HG02973 (cell line): ENCODE results near the gene S100P.
"Not testable (repeated sequence)": the region's sequence is repeated elsewhere in the genome, so short reads cannot be mapped to it uniquely, and the experiment has no call there.

Experiments
- ATAC-seq: cut with Tn5 transposase; IDR thresholded peaks from one replicate; pipeline ENCODE4 v1.9.1; 2021; ENCODE audit warnings: moderate library complexity; ENCODE audit not compliant: unreplicated experiment

Gene S100P

DNA sequence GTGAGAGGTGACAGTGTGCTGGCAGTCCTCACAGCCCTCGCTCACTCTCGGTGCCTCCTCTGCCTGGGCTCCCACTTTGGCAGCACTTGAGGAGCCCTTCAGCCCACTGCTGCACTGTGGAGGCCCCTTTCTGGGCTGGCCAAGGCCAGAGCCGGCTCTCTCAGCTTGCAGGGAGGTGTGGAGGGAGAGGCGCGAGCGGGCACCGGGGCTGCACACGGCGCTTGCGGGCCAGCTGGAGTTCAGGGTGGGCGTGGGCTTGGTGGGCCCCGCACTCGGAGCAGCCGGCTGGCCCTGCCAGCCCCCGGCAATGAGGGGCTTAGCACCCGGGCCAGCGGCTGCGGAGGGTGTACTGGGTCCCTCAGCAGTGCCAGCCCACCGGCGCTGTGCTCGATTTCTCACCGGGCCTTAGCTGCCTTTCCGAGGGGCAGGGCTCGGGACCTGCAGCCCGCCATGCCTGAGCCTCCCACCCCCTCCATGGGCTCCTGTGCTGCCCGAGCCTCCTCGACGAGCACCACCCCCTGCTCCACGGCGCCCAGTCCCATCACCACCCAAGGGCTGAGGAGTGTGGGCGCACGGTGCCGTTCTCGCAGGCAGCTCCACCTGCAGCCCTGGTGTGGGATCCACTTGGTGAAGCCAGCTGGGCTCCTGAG is 21.0 kb upstream of the S100P start:
- not testable (repeated sequence) for ATAC-seq

DNA sequence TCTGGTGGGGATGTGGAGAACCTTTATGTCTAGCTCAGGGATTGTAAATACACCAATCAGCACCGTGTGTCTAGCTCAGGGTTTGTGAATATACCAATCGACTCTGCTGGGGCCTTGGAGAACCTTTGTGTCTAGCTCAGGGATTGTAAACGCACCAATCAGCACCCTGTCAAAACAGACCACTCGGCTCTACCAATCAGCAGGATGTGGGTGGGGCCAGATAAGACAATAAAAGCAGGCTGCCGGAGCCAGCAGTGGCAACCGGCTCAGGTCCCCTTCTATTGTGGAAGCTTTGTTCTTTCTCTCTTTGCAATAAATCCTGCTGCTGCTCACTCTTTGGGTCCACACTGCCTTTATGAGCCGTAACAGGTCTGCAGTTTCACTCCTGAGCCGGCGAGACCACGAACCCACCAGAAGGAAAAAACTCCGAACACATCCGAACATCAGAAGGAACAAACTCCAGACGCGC is 20.5 kb upstream of the S100P start:
- not testable (repeated sequence) for ATAC-seq

DNA sequence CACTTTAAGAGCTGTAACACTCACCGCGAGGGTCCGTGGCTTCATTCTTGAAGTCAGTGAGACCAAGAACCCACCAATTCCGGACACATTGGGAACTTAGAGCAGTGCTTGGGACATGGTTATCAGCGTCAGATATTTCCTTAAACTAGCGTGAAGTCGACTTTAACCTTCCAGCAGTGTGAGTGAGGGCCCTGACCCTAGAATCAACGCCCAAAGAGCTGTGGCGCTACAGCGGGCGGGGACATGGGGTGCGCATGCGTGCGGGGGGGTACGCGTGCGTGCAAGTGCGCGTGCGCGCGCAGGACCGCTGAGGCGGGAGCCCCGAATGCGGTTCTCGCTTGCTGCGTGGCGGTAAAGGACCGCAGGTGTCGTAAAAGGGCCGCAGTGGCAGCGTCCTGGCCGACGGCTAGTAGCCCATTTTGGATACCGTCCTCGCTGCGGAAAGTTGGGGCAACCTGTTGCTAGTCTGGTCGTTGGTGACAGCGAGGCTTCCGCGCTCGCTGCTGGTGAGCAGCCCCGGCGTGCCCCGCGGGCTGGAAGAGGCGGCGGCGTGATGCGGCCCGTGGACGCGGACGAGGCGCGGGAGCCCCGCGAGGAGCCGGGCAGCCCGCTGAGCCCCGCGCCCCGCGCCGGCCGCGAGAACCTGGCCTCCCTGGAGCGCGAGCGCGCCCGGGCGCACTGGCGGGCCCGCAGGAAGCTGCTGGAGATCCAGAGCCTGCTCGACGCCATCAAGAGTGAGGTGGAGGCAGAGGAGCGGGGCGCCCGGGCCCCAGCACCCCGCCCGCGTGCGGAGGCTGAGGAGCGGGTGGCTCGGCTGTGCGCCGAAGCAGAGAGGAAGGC is 19.8 kb upstream of the S100P start:
- ATAC-seq: peak; percentile 69

DNA sequence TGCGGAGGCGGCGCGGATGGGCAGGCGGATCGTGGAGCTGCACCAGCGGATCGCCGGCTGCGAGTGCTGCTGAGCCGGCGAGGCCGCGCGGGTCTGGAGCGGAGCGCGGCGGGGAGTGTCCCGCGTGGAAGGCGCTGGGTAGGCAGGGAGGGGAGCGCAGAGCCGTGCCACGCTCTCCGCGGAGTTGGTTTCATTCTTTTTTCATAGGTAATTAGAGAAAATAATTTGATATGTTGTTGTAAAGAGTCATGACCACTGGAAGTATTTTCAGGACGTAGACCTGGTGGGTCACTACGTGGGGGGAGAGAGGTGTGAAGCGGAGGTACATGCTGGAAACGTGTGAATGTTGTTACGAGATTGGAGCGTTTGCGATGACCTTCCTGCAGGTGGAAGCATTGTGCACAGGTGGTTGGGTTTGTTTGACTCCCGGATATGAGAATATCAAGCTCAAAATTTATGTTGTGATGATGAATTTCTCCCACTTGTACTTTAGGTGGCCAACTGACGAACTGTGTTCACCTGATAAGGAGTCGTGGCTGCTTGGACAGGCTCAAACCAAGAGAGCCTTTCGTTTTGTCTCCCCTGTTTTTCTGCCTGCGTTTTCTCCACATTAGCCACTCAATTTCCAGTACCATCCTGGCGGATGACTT is 19.1 kb upstream of the S100P start:
- ATAC-seq: peak; percentile 40

DNA sequence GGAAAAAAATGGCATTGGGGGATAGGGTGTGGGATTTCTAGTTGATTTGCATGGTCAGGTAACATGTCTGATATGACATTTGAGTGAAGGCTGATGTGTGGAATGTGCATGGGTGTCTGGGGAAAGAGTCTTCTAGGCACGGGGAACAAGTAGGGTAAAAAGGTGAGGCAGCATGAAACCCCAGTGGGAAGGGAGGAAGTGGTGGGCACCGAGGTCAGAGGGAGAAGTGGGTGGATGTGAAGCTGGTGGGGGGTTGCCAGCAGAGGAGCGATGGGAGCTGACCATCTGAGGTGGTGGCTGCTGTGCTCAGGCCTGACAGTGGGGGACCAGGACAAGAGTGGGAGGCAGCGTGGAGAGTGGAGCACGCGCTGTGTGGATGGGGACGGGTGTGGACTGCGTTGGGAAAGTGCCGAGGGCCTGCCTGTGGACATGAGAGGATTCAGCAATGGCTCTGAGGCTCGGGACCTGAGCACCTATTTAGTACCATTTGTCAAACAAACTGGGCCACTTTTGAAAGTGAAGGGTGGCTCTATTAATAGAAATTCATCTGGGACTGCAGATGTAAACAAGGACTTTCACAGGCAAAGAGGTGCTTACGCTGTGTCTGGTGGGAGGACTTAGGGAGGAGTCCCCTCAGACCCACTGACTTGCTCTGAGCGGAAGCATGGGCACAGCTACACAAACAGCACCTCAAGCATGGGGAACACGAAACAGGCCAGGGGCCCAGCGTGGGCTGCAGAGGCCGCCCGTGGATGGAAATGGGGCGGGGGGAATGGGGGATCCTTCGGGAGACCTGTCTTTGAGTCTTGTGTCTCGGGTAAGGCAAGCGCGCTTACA is 16.7 kb upstream of the S100P start:
- no peak for ATAC-seq

DNA sequence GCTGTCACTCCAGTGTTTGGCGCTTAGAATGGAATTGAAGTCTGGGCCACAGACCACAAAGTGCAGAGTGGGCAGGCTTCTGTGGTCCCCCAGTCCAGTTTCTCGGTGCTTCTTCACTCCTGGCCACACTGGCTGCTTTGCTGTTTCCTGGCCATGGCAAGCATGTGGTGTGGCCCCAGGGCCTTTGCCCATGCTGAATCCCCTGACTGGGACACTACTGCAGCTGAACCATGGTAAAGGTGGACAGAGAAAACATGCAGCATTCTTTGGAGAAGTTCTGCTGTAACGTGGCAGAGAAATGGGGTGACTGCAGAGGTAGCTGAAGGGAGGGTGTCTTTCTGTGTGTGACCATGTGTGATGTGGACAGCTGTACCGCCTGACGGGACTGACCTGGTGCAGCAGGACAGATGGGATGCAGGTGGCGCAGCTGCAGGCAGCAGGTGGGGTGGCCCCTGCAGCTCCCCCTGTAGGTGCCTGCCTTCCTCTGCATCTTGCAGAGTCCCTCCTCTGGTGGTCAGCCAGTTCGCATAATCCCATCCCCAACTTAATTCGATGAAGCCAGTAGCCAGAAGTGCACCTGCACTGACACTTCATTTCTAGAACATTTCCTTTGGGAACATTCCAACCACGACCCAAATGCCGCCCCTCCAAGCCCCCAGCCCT is 13.2 kb upstream of the S100P start:
- no peak for ATAC-seq

DNA sequence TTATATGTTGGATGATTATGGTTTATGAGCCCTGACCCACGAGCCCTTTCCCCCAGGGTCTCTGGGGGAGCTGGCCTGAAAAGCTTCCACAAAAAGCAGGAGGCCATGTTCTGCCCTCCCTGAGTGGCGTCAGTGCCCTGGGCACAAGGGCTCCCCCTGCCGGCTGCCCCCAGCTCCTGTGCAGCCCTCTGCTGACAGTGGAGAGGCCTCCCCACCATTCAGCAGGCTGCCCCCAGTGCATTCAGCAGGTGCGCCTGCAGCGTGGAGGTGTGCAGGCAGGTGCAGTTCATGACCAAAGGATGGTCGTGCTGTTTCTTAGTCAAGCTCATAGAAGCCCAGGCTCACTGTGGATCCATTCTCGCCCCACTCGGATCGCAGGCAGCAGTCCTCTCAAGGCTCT is 12.5 kb upstream of the S100P start:
- no peak for ATAC-seq

DNA sequence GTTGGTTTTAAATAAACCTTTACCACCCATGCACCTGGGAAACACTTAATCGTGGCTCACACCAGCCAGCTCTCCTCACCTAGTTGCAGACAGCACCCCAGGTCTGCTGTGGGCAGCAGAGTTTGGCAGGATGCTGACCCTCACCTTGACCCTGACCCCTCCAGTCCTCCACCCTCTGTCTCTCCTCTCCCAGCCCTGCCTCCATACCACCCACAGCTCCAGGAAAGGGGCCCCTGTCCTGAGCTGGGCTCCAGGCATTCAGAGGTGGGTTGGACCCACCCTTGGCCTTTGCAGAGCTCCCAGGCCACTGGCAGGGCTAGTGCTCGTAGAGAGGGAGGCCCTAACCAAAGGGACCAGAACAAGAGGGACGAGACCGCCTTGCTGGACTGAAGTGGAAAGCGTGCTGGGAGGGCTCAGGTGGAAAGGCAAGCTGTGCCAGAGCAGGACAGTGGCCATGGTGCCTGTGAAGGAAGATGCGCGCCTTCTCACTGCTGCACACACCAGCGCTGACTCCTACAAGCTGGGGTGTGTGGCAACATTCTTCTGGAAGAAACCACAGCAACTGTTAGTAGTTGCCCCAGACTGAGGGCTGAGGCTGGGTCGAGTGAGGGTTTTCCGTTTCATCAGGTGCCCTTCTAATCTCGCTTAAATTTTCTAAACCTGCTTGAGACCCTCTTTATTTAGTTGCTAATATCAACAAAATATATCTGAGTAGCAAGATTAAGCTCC is 10.7 kb upstream of the S100P start:
- no peak for ATAC-seq

DNA sequence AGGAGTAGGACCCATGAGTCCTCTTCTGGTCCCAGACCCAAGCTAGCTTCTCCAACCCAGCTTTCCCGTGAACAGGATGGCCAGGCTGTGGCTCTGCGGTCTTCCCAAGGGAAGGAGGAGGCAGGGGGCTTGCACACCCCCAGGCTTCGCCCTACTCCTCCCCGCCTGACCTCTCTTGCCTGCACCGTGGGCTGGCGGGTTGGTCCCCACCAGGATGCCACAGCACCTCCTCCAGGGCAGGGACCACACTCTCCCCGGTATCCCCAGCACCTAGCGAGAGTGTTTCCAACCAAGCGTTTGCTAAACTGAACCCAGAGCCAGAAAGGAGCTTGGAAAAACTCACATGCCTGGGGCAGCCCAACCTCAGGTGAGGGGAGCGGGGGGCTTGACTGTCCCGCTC is 9.0 kb upstream of the S100P start:
- ATAC-seq: no peak

DNA sequence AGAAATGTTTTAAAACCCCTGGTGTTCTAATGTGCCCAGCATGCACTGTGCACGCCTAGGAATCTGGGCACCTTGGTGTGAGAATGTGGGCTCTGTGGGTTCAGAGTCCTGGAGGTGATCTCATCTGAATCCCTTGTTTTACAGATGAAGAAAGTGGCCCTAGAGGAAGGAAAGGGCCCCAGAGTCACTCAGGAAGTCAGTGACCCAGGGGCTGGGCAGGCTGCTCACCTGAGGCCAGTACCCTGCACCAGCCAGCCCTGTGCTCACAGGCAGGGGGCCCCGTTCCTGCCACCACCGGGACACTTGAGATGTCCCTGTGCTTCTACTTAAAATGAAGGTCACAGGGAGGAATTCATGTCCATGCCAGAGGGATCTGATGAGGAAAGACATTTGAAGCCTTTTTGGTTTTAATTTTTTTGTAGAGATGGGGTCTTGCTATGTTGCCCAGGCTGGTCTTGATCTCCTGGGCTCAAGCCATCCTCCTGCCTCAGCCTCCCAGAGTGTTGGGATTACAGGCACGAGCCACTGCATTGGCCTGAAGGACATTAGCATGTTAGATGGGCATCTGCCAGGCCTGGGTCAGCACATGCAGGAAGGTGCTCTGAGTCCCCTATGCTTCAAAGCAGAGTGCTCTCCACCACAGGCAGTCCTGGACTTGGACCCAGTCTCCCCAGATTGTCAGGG is 7.4 kb upstream of the S100P start:
- no peak for ATAC-seq

DNA sequence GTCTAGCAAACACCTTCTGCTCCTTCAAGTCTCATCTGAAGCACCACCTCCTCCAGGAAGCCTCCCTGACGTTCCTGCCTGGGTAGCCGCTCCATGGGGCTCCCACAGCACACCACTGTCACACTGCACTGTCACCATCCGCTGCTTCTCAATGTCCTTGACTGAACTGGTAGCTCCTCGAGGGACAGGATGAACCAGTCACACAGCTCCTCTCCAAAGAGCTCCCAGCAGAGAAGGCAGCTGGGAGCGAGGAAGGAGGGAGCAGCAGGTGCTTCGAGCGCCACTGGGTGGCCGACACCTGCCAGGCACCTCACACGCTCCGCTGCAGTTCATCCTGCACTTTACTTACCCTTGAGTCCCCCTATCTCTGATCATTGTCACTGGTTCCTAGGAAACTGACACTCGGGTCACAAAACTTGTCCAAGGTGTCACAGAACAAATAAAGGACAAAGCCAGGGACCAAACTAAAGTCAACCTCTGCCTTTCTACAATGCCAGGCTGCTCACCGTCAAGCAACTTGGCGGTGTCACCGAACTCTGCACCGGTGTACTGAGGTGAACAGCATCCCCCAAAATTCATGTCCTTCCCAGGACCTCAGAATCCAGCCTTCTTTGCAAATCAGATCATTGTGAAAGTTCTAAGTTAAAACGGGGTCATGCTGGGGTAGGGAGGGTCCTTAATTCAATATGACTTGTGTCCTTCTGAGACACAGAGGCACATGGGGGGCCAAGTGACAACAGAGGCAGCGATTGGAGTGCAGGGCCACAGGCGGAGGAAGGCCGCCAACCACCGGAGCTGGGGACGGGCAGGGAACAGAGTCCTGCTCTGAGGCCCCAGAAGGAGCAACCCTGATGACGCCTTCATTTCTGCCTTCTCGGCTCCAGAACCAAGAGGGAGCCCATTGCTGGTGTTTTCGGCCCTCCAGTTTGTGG is 5.5 kb upstream of the S100P start:
- no peak for ATAC-seq

DNA sequence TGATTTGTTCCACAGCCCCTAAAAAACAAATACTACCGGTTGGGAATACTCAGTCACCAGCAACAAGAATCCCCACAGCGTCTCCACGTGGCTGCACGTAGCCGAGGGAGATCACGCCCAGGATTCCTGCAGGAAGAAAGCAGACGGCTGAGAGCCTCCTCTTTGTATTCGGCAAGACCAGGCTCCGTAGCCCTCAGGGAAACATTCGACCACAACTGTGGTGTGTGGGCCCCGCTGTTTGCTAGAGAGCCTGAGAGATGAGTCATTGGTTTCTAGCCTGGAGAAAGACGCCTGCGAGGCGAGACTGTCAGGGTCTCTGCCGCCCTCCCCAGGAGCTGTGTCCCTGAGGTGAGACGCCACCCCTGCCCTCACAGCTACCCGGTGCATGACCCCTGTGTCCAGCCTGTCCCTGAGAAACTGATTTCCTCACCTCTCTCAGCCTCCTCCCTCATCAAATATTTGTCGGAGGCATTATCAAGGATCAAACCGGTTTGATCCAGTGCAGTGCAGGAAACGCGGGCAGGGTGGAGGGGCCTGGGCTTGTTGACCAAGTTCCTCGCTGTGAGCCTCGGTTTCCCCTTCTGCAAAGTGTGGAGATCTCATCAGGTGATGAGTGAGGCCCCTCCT is 4.7 kb upstream of the S100P start:
- ATAC-seq: no peak

DNA sequence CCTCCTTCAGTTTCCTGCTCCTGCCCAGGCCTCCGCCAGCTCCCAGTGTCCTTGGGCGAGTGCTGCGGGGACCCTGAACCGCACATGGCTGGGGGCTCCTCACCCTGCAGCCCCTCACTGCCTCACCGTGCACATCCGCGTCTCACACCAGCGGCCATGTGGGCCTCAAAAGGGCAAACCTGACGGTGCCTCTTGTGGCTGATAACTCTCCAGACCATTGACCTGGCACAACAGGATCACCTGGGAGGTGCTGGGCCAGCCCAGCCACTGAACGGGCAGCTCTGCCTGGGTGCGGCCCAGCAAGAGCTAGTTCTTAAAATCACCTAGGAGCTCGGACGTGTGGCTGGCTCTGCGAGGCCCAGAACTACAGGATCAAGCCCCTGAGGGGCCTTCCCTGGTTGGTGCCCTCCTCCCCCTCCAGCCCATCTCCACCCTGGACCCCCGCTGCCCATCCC is 4.1 kb upstream of the S100P start:
- ATAC-seq: no peak

DNA sequence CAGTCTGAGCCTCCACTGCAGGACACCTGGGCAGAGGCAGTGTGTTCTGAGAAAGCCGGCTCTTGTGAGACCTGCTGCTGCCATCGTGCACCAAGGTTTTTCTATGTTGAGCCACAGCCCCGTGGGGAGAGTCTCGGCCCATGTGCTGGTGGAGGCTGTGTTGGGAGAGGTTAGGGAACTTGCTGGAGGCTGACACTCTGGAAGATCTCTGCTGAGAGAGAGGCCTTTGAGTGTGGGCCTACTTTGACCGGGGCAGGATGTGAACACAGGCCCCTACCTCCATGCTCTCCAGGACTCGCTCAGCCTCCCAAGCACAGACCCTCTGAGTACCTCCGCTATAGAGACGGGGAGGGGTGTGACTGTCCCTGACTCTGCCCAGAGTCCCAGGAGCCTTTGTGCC is 1.3 kb upstream of the S100P start:
- ATAC-seq: no peak

DNA sequence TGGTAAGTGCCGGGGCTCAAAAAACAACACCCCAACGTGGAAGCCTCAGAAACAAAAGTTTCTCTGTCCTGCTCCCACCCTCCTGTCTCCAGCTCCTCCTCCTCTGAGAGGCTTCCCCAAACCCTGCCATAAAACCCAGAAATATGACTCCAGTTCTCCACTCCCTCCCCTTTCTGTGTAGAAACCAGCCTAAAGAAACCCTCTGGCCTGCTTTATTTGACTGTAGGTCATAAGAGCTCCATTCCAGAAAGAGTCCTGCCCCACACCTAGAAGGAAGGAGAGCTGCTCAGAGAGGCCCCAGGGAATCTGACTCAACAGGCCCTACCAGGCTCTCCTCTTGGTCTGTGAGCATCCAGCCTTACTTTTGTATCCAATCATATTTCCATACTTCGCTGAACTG is 872 bp upstream of the S100P start:
- no peak for ATAC-seq

DNA sequence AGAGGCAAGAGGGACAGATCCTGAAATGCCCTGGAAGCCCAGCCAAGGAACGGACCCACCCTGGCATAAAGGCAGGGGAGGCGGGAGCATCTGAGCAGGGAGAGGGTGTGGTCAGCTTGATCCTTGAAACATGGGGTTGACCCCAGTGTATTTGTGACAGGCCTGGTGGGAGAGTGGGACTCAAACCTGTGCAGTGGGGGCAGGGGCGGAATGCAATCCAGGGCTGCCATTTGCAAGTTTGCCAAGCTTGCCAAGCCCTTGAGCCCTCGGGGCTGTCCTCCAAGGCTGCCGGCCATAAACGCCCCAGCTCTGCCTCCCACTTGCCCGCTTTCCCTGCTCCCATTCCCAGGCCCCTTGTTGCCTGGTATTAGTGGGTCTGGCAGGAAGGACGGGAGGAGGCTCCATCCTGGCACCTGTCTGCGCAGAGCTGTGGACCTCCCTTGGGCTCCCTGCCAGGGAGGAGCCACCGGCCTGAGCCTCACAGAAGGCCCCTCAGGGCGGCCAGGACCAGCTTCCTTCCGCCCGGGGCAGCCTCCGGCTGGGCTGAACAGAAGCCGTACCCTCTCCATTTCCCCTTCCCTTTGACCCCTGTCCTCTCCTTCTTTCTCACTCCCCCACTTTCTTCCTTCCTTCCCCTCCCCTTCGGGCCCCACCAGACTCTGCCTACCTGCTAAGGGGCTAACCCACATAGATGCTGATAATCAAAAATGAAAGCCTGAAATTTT is 661 bp downstream of the S100P start:
- no peak for ATAC-seq
